HG03575 (cell line): ENCODE data around the gene SHF.

Source experiments
- ATAC-seq: cut with Tn5 transposase; IDR thresholded peaks from one replicate; pipeline ENCODE4 v1.9.1; 2021; ENCODE audit not compliant: unreplicated experiment, insufficient number of reproducible peaks, low FRiP score; ENCODE audit errors: extremely low read depth

Gene SHF

GRCh38 chr15:45200001-45200798 is 12.4 kb upstream of the SHF start:
- peak; percentile 30 for ATAC-seq

GRCh38 chr15:45199136-45199810 is 11.5 kb upstream of the SHF start:
- ATAC-seq = no peak

GRCh38 chr15:45198337-45199135 is 10.8 kb upstream of the SHF start:
- no peak for ATAC-seq

- ATAC-seq = no peak
These were observed 9.7 kb upstream of the SHF start for GRCh38 chr15:45197512-45197911.

- ATAC-seq = no peak
These were observed 230 bp downstream of the SHF start for GRCh38 chr15:45187578-45187893.

- ATAC-seq = no peak
These were observed 792 bp downstream of the SHF start for GRCh38 chr15:45186771-45187577.

- ATAC-seq = no peak
These were observed 1.6 kb downstream of the SHF start for GRCh38 chr15:45185903-45186770.

- no peak for ATAC-seq
These were observed 2.5 kb downstream of the SHF start for GRCh38 chr15:45185069-45185779.

- ATAC-seq = no peak
These were observed 3.2 kb downstream of the SHF start for GRCh38 chr15:45184562-45185041.

GRCh38 chr15:45183511-45183910 is 4.3 kb downstream of the SHF start:
- ATAC-seq = no peak

- ATAC-seq = no peak
These were observed 4.8 kb downstream of the SHF start for GRCh38 chr15:45182996-45183395.

- ATAC-seq = no peak
These were observed 6.1 kb downstream of the SHF start for GRCh38 chr15:45181491-45182285.

GRCh38 chr15:45180648-45181436 is 6.9 kb downstream of the SHF start:
- ATAC-seq = no peak

- ATAC-seq = no peak
These were observed 7.6 kb downstream of the SHF start for GRCh38 chr15:45180201-45180600.

- no peak for ATAC-seq
These were observed 8.4 kb downstream of the SHF start for GRCh38 chr15:45179221-45179985.
